NCI-H1048 (cell line): Measurements from ENCODE around the gene CDK5RAP2.

Experiments used
- DNase-seq: peaks from one replicate; lab custom pipeline; 2025; lab: John Stamatoyannopoulos, UW

CDK5RAP2 gene

DNA sequence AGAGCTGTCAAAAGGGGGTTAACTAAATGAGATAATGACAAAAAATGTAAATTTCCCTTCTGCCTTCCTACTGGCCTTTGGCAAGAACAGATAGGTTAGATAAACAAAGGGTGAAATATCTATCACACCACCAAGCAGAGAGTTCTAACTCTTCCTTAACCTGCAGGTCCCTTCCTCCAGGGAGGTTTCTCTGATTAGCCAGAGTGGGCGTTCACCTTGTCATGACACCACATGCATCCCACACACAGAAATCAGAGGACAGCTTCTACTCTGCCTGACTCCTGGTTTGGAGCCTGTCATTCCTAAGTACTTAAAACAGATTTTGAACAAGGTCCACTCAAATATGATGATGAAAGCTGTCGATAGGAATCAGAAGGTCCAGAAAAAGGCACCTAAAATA, 180.0 kb downstream of the CDK5RAP2 start:
- DNase-seq: no peak

DNA sequence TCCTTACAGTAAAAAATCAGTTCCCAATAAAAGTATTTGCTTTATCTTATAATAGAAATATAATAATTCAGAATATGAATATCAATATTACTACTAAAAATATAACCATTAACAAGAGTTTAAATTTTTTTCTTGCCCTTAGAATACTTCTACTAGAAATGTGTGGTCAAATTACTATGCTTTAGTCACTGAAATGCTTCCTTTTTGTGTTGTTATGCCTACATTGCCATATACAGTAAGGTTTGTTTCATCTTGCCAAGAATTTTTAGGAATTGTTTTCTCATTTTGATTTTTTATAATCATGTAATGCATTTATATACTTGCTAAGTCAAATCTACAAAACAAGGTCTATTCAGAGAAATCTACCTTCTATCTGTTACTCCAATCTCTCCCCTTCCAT, 181.7 kb downstream of the CDK5RAP2 start:
- DNase-seq: no peak

DNA sequence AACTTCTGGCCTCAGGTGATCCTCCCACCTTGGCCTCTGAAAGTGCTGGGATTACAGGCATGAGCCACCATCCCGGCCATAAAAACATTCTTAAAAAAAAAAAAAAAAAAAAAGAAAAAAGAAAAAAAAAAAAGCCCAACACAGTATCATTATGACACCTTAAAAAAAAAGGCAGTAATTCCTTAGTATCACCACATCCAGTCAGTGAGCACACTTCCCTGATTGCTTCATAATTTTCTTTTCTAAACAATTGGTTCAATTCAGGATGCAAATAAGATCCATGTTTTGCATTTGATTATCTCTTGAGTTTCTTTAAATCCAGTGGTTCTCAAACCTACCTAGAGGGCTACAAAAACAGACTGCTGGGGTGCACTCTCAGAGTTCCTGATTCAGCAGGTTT, 182.5 kb downstream of the CDK5RAP2 start:
- peak; percentile 36 for DNase-seq

DNA sequence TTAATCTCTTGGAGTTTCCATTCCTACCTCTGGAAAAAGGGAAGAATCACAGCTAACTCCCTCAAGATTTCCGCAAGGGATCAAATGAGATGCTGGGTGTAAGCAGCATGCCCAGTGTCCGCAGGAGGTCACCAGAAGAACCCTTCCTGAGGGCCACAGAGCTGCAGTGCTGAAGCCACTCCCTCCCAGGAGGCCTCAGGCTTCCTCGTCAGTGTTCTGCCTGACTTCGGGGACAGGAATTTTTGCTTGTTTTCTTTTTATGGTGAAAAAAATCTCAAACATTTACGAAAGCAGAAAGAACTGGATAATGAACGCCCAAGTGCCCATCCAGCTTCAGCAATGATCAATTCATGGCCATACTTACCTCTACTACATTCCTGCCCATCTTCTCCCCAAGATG, 183.0 kb downstream of the CDK5RAP2 start:
- no peak for DNase-seq

DNA sequence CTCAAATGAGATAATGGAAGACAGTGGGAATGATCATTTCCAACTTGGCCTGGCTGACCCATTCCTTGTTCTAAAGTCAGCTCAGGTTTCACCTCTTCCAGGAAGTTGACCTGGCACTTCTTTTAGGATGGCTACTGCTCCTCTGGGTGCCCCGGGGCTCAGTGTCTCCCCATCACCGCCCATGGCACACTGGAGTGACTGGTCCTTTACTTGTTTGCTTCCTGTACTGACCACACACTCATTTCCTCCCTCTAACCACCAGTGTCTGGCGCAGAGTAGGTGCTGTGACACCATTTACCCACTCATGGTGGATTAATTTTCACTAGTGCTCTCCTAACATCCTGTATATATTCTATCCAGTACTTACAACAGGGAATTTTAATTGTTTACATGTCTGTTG, 183.5 kb downstream of the CDK5RAP2 start:
- no peak for DNase-seq

DNA sequence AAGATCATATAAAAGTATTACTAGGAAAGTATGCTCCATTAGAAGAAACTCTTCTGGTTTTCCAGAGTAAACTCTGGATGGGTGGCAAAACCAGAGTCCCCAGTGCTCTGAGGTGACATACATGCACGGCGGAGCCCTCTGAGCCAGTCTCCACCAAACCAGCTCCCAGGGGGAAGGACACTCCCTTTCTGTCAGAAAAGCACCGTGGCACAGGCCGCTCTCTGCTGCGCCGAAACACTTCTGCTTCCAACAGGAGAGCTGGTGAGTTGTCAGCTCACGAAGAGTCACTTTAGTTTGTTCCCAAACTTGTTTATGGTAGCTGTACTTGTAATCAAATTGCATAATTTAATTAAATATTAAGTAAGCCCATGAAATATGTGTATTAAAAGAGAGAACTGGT, 184.6 kb downstream of the CDK5RAP2 start:
- no peak for DNase-seq

DNA sequence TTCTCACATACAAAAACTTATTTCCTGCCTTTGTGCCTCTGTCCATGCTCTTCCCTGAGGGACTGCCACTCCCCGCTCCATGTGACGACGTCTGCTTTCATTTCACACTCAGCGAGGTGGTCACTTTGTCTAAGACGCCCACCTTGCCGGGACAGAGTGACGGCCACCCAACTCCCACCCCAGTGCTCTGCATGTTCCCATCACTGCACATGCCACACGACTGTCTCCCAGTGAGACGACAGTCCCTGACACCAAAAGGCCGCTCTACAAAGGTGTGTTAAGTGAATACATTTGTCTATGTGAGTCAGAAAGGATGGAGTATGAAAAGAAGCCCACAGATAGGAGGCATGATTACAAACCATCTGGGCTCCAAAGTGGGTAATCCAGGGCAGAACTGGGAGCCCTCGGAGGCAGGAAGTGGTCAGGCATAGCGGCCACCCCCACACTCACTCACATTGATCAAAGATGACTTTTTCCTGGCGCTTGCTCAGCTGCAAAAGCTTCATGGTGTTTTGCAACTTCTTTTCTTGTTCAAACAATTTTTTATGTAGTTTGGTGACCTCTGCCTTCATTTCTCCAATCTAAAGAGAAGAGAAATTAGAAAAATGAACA, 185.8 kb downstream of the CDK5RAP2 start:
- no peak for DNase-seq

DNA sequence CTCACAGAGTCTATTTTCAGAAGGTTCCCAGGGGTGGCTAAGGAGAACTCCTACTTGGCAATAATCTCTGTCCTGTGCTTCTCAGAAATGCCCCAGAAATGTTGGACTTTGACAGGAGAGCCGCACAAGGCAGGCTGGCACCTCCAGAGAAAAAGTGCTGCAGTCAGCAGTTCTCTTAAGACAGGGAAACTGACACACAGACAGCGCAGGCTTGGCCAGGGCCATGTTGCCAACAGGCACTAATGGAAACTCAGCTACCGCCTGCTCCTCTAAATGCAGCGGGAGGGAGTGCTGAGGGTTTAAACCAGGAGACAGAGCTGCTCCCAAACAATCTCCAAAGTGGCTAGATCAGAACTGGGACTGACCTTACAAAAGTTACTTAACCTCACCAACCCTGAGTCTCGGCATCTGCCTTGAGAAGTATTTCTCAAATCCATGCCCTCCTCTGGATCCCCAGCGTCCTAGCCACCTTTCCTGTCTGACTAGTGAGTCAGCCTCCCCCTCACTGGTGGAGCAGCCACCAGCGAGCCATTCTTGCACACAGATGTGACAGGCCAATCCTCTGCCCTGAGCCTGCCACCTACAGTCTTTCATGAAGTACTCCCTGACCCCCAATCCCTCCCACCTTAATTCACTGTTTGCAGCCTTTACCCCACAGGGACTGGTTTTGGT, 186.4 kb downstream of the CDK5RAP2 start:
- DNase-seq: no peak

DNA sequence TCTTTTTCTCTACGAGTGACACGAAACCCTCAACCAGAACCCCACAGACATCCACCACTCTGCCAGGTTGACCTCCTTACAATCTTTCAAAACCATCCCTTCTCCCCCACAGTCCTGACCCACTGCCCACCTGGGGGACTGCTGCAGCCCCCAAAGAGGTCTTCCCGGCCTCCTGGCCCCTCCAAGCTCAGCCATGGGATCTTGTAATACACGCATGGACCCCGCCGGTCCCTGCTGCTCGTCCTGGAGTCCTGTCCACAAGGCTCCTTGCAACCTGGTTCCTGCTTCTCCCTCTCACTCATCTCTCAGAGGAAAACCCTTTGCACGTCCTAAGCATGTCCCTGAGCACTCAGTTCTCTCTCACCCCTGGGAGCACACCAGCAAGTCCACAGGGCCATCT, 187.3 kb downstream of the CDK5RAP2 start:
- DNase-seq: no peak

DNA sequence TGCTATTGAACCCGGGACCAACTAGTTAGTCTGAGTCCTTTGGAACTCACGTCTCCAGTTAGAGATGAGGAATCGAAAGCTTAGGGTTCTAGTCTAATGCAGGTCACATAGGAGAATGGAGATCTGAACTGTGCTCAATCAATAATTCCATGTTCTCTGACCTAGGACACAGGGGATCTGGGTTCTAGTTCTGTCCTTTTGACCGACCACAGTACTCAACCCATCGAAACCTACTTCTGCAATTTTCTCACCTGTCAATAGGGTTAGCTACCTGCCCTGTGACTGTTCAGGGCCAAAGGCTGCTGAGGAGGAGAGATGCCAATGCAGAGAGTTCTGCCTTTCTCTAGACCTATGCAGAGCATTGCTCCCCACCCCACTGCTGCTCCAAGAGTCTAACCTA, 187.7 kb downstream of the CDK5RAP2 start:
- no peak for DNase-seq

DNA sequence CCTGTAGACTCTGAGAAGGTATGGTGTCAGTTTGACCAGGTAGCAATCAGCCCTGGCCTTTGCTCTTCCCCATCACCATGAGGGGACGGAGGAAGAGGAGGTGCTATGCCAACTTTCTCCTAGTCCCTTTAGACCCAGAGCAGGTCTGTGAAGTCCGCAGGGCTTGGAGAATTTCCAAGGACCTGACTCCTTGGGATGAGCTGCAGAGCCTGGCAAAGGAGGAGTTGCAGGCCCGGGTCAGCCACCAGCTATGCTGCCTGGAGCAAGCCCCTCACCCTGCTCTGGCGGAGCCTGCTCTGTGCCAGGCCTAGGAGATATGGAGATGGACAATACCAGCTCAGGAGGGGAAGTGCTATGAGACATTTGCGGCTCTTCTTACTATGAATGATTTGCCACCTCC, 188.3 kb downstream of the CDK5RAP2 start:
- DNase-seq: no peak

DNA sequence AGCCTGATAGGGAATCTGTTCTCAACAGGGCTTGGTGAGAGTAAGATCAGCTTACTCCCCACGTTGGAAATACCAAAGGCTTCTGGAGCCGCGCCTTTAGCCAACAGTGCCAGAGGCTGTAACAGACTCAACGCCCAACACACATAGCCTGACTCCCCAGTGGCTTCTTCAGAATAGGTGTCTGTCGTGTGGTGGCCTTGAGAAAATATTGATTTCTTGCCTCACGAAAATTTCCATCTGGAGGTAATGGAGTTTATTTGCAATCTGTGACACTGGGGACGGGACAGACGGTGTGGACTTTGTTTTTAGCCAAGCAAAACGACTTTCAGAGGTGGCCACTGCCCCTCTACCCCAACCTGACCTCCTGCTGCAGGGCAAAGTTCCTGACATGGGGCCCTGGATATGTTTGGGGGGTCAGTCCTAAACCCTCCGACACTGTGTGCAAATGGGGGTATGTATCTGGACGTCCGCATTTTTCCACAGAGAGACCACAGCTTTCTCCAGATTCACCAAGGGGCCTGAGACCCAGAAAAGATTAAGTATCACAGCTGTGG, 189.3 kb downstream of the CDK5RAP2 start:
- DNase-seq: no peak

DNA sequence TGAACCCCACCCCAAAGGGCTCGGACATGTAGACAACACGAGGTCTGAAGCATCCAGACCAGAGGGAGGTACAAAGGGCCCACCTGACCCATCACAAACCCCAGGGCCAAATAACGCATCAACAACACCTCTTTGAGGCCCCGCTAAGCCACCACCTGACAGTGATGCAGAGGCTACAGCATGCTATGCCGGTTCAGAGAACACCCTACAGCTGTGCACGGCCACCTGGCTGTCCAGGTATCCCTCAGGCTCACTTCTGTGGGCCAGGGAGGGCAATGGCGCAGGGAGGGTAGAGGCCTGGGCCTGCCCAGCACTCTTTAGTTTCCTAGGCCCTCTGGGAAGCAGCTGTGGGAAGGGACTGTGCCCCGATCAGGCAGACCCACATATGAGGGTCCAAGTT, 190.1 kb downstream of the CDK5RAP2 start:
- no peak for DNase-seq

DNA sequence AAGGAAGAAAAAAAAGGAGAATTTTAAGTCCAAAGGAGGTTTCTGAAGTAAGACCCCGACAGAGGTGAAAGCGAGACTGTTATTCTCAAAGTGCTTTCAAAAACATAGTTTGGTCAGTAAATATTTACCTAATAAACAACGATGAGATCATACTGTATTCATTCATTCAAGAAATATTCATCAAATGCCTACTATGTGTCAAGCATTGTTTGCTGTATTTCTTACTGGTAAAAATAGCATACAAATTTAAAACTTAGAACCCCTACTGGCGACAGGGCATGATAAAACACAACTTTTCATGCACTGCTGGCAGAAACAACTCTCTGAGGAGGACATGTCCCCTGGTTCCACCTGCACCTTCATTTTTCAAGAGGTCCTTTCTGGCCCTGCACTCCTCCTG, 190.7 kb downstream of the CDK5RAP2 start:
- DNase-seq: no peak

DNA sequence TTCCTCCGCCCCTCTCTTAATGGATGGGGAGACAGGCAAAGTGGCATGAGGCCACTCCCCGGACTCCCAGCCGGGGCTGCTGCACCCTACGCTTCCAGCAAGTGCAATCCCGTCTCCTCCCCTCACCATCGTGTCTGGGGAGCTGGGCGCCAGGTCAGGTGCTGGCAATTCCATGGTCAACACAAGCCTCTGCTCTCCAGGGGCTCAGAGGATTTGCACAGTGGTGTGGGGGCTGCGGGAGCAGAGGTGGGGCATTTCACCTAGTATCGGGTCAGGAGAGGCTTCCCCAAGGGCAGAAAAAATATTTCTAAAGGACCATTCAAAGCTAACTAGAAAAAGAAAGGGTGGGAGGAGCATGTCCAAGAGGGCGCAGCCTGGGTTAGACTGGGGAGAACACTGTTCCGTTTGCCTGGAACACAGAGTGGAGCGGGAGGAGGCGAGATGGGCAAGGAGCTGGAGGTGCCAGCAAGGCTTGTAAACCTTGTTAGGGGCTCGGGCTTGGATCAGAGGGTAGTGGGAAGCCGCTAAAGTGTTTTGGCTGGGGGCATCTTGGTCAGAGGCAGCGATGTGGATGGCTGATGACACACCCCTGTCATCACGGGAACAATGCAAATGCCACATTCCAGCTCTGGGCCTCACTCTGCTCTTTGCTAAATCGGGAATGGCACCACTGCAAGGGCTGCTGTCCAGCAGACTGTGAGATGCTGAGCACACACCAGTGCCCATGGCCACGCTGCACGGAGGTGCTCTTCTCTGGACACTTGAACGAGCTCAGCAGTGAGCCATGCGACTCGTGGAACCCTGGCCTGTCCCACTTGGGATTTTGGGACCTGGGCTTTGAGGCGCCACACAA, 191.7 kb downstream of the CDK5RAP2 start:
- DNase-seq: no peak

DNA sequence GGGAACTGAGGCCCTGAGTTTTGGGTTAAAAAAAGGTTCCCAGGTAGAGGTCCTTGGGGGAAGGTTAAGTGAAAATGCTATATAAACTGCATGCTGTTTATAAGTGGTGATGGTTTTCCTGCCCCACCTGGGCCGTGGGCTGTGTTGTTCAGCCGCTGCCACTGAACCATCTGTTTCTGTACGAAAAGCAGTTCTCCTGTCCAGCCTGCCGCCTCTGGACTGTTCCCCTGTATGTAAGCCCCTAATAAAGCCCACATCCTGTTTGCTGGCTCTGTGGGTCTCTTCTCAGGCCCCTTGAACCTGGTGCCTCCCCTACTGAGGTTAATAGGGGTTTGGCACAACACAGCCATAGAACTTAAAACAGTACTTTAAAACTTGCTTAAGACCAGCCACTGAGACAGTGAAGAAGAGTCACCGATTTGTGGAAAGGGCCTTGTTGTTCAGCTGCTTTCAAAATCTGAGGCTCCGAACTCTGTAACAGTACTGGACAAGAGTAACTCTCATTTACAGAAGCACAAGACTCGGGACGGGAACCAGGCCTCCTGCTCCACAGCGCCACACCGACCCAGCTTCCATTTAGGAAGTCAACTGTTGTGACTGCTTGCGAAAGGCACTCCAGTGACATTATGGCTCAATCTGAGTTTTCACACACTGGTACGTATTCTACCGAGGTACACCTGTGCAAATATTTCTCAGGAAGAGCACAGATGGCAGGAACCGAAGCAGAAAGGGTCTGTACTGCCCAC, 192.5 kb downstream of the CDK5RAP2 start:
- no peak for DNase-seq

DNA sequence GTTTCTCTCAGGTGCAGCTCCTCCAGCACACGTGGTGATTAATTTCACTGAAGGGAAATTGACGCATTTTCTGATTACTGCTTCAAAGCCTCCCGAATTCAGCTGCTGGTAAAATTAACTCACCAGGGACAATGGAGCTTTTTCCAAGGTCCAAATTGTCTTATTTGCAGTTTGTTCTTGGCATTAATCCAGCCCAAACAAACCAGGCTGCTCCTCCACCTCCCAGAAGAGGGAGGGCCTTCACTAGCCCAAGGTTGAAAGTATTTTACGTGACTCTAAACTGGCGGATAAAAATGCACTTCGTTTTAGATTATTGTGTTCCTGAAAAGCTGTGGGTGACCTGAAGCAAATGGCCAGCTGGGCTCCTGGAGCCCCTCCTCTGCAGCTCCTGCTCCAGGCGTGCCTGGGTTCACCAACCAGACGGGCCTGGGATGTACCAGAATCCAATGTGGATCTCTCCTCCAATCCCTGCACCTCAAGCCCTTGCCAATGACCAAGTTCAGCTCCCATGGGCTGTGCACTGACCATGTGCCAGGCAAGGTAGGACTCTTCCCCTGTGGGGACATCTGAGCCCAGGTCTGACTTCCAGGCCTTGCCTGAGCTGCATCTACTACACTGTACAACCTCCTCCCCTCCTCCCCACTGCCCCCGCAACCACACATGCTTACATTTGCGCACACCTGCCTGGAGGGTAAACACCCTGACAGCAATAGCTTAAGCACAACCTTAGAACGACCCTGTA, 193.4 kb downstream of the CDK5RAP2 start:
- no peak for DNase-seq

DNA sequence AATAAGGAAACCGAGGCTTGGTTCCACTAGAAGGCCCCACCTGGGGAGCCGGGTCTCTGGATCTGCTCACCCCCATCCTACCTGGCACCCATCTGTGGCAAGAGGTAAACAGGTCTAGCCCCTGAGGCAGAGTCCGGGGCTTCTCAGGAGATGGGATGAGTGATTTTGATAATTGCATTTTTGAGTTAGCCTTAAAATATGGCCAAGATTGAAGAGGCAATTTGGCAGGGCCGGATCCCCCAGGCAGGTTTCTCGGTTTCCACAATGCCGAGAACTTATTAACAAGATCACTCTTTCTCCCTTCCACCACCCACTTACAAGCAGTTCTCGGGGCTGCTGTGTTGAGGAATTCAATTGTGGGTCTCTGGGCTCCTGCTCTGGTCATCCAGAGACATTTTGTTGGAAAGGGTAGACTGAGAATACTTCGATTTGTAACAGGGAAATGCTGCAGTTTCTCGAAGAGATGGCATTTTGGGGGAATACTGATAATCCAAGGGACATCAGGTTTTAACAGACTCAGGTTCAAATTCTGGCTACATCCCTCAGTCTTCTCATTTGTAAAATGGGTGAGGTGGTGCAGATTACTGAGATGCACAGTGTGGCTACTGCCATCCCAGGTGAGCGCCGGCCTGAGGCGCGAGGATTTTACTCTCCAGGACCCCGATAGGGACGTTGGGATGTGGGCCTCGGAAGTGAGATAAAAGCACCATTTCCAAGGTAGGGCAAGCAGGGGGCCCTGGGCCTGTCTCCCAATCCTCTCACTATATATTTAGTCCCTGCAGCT, 194.2 kb downstream of the CDK5RAP2 start:
- DNase-seq: no peak

DNA sequence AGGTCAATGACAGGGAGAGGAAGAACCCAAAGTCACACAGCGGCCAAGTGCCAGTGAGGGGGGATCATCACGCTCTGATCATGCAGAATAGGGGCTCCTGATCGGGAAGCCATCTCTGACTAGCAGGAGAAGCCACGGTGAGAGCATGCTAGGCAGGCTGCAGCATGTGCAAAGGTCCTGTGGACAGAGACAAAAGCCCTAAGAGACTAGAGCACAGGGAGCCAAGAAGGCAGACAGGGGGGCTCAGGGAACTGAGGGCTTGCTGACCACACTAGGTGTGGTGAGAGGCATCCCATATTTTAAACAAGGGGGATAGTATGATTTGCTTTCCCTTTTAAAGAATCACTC, 195.1 kb downstream of the CDK5RAP2 start:
- DNase-seq: no peak

DNA sequence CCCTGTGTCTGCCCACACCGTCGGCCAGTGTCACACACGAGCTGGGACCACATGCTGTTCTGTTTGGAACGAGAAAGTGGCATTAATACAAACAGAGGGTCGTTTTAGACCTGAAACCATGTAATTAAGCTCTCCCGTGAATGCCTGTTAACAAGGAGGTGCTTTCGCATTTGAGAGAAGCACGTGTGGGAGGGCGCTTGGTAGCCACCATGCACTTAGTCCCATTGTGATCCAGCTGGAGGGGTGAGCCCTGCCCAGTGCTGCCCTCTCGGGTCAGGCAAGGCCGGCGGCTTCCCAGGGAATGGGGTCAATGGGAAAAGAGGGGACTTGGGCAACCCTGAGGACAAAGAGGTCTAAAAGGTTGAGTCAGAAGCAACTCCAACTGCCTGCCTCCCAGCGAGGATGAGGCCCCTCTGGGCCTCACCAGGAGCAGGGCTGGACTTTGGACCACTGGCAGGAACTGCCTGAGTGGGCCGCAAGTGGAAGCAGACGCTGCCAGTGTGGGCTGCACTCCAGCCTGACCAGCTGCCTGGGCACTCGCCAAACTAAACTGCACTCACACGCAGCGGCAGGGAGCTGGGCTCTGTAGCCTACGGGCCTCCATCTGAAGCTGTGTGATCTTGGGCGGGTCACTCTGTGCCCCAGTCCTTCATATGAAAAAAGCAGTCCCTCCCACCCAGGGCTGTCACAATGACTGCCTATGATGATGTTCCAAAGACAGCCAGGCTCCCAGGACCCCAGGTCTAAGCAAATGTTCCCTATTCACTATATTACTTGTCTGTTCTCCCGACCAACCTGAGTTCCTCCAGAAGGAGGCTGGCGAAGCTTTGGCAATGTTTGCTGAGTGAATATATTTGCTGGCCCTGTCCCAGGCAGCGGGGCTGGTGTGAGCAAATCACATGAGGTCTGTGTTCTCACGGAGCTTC, 195.7 kb downstream of the CDK5RAP2 start:
- DNase-seq: no peak
